K562 (cell line): ENCODE data around the gene SLC27A4. TPM values are rescaled to one million over a fixed set of nuclear protein-coding genes. Genes with fewer than 3 reads are reported as not detected.

Source experiments
- ATAC-seq: fragments of 200-7000 bp; cut with Tn5 transposase; 3 replicates; pipeline ENCODE4 v1.9.1; 2020; ENCODE audit warnings: moderate library complexity
- BruUV-seq: library from RNA; stranded (reverse); fragments of 400-500 nt; replicated peaks from 2 replicates; lab custom pipeline; 2021; lab: Mats Ljungman, UMichigan
- CTCF ChIA-PET: fragments of 300-600 bp; formaldehyde crosslinking; extraction: SDS; loops from one replicate; lab custom pipeline; 2021; ENCODE audit warnings: low intra/inter-chr PET ratio; lab: Yijun Ruan, JAX
- POLR2A ChIA-PET: fragments of 300-600, 350-650 bp; sonication (Branson Sonifier 250); formaldehyde crosslinking; extraction: SDS; loops from one replicate; lab custom pipeline; 2021; ENCODE audit warnings: antibody characterized with exemption, inconsistent platforms; lab: Yijun Ruan, JAX
- DNase-seq, 4 experiments: peaks; one replicate each; pipeline versions ENCODE4 v3.0.0 to v3.0.0-alpha.2; 2011 to 2018; ENCODE audit warnings: low spot score in 3 of 4, mixed read lengths in 3 of 4; ENCODE audit errors: extremely low read depth in 1 of 4
- FAIRE-seq: peaks from 2 replicates; lab custom pipeline; 2011; peaks lifted over from hg19 to GRCh38; lab: Jason Lieb, UNC
- H2AFZ ChIP-seq: 2 replicates; pipeline ENCODE4 v1.6.0; 2011; ENCODE audit warnings: low read depth, low read length, control low read depth, inconsistent platforms
- H3K27ac ChIP-seq: fragments of 200-600 bp; 3 replicates; pipeline ENCODE4 v1.8.0; 2011; ENCODE audit warnings: low read depth, mild to moderate bottlenecking, control low read depth, inconsistent platforms, low read length, moderate library complexity, mixed read lengths; ENCODE audit errors: extremely low read depth
- H3K27me3 ChIP-seq, 2 experiments: fragments of 300-600 bp in 1 of 2; 2 replicates in 1 of 2; 3 replicates in 1 of 2; pipeline versions ENCODE4 v1.6.0 to v1.8.0; 2011; ENCODE audit warnings: inconsistent platforms in 2 of 2, low read length in 2 of 2, mild to moderate bottlenecking in 1 of 2, mixed read lengths in 1 of 2, moderate library complexity in 1 of 2; ENCODE audit not compliant: control insufficient read depth in 2 of 2, insufficient read depth in 2 of 2
- H3K36me3 ChIP-seq: fragments of 300-600 bp; 3 replicates; pipeline ENCODE4 v1.8.0; 2011; ENCODE audit warnings: mild to moderate bottlenecking, low read length, inconsistent platforms; ENCODE audit not compliant: control insufficient read depth, insufficient read depth
- H3K4me1 ChIP-seq, 2 experiments: fragments of 200-600 bp in 1 of 2; replicated peaks in 1 of 2; 2 replicates in 1 of 2; 3 replicates in 1 of 2; pipeline versions ENCODE4 v1.5.1 to v1.8.0; 2011; ENCODE audit warnings: inconsistent platforms in 2 of 2, low read length in 2 of 2, mild to moderate bottlenecking in 1 of 2, mixed read lengths in 1 of 2, moderate library complexity in 1 of 2; ENCODE audit not compliant: control insufficient read depth in 2 of 2, insufficient read depth in 2 of 2
- H3K4me2 ChIP-seq: 2 replicates; pipeline ENCODE4 v1.6.1; 2011; ENCODE audit warnings: low read length, control low read depth, inconsistent platforms, mixed read lengths; ENCODE audit not compliant: insufficient read depth
- H3K4me3 ChIP-seq: fragments of 200-600 bp; sonication (generic), shearing (Covaris generic); 2 replicates; pipeline ENCODE4 v1.5.1; 2016; ENCODE audit warnings: control low read depth, inconsistent platforms
- H3K79me2 ChIP-seq: fragments of 200-600 bp; 3 replicates; pipeline ENCODE4 v1.8.0; 2011; ENCODE audit warnings: low read length, inconsistent platforms; ENCODE audit not compliant: control insufficient read depth, insufficient read depth
- H3K9ac ChIP-seq, 2 experiments: 2 replicates each; pipeline versions ENCODE4 v1.6.0 to v1.6.1; 2011; ENCODE audit warnings: low read depth in 2 of 2, low read length in 2 of 2, control low read depth in 1 of 2, inconsistent platforms in 1 of 2, mild to moderate bottlenecking in 1 of 2, mixed read lengths in 1 of 2; ENCODE audit not compliant: insufficient read depth in 1 of 2
- H3K9me1 ChIP-seq: one replicate; pipeline ENCODE4 v1.6.0; 2011; ENCODE audit warnings: inconsistent platforms, mild to moderate bottlenecking, low read length, moderate library complexity; ENCODE audit not compliant: control insufficient read depth, insufficient read depth
- H3K9me3 ChIP-seq: replicated peaks from 2 replicates; pipeline ENCODE4 v1.5.1; 2011; ENCODE audit warnings: low read depth, low read length, inconsistent platforms; ENCODE audit not compliant: control insufficient read depth, insufficient read depth
- H4K20me1 ChIP-seq: replicated peaks from 2 replicates; pipeline ENCODE4 v1.6.1; 2011; ENCODE audit warnings: low read length, inconsistent platforms, mixed read lengths; ENCODE audit not compliant: control insufficient read depth, insufficient read depth
- BCOR ChIP-seq: fragments of 450-650 bp; IDR thresholded peaks from 2 replicates; pipeline ENCODE4 v1.6.1; 2016
- MAFF ChIP-seq: IDR thresholded peaks from 2 replicates; pipeline ENCODE4 v1.6.1; 2012; ENCODE audit warnings: low read length, improper control_type of control experiment
- MIER1 ChIP-seq: fragments of 450-650 bp; IDR thresholded peaks from 2 replicates; pipeline ENCODE4 v1.6.1; 2016; ENCODE audit warnings: antibody characterized with exemption, mild to moderate bottlenecking, low read depth
- PHF8 ChIP-seq: fragments of 200-600 bp; sonication (generic); IDR thresholded peaks from 2 replicates; pipeline ENCODE4 v1.6.1; 2012; ENCODE audit warnings: mixed run types, mild to moderate bottlenecking, inconsistent platforms, low read length, moderate library complexity, borderline replicate concordance
- POLR3A ChIP-seq: IDR thresholded peaks from 2 replicates; pipeline ENCODE4 v1.6.1; 2011; ENCODE audit warnings: borderline replicate concordance, mild to moderate bottlenecking, moderate library complexity; ENCODE audit not compliant: insufficient read length, insufficient read depth; ENCODE audit errors: extremely low read depth
- RAD21 ChIP-seq, 2 experiments: fragments of 250-450 bp in 1 of 2; fragments of 450-650 bp in 1 of 2; sonication (Bioruptor Pico) in 1 of 2; formaldehyde crosslinking in 1 of 2; IDR thresholded peaks in 1 of 2; conservative IDR thresholded peaks in 1 of 2; 2 replicates each; pipeline versions ENCODE4 v1.4.0 to v1.8.0; 2020 to 2022; ENCODE audit warnings: mild to moderate bottlenecking in 2 of 2, moderate library complexity in 1 of 2
- RBM25 ChIP-seq: fragments of 200-400 bp; formaldehyde crosslinking; IDR thresholded peaks from 2 replicates; pipeline ENCODE4 v1.6.1; 2018; ENCODE audit warnings: low read length, low read depth, moderate library complexity; ENCODE audit not compliant: severe bottlenecking
- SMC3 ChIP-seq: conservative IDR thresholded peaks from 2 replicates; pipeline ENCODE4 v1.6.1; 2011; ENCODE audit warnings: low read depth, low read length, improper control_type of control experiment; ENCODE audit not compliant: insufficient read depth
- ZBTB33 ChIP-seq: sonication (generic); formaldehyde crosslinking; IDR thresholded peaks from 2 replicates; pipeline ENCODE4 v1.8.1; 2023; ENCODE audit warnings: mild to moderate bottlenecking, missing genetic modification reagents
- ZNF780A ChIP-seq: fragments of 250-450 bp; sonication (Bioruptor Pico); IDR thresholded peaks from 2 replicates; pipeline ENCODE4 v1.5.0; 2021; ENCODE audit warnings: mild to moderate bottlenecking
- WGBS: fragments of 100-300 bp; shearing (Covaris generic); methylation state at CpG from one replicate; pipeline ENCODE4 v1.1.6; 2016; ENCODE audit warnings: low coverage, mixed read lengths; ENCODE audit not compliant: insufficient coverage; ENCODE audit errors: missing lambda C conversion rate; 5-methylcytosine and 5-hydroxymethylcytosine counted together
- in situ Hi-C: fragments of 300-500 bp; cut with MboI; formaldehyde crosslinking; loops from 4 replicates; pipeline ENCODE4 v1.15.0; 2018; ENCODE audit warnings: inconsistent platforms, mixed read lengths
- intact Hi-C: fragments of 100-400 bp; cut with micrococcal nuclease; formaldehyde crosslinking; loops from 2 replicates; pipeline ENCODE4 v1.14.2; 2022
- polyA plus RNA-seq, 8 experiments: library from polyadenylated mRNA; depleted of rRNA in 4 of 8; stranded (reverse) in 5 of 8; unstranded in 3 of 8; fragments of >200 nt; fragmentation: Nextera tagmentation in 2 of 8; fragmentation: Illumina TruSeq in 1 of 8; extraction: Ambion mirVana in 2 of 8; extraction: Trizol in 1 of 8; gene quantifications; 2 replicates each; pipeline versions ENCODE4 v1.2.1 to v1.2.3, GENCODE V29; 2011 to 2014; ENCODE audit warnings: inconsistent platforms in 1 of 8, missing spikeins in 1 of 8
- total RNA-seq, 7 experiments: library from RNA; depleted of rRNA in 6 of 7; stranded (reverse); fragments of >200 nt in 6 of 7; fragmentation: Illumina TruSeq in 2 of 7; extraction: Trizol in 2 of 7; gene quantifications; 2 replicates each; pipeline versions ENCODE4 v1.2.1 to v1.2.3, GENCODE V29; 2011 to 2021; ENCODE audit warnings: low replicate concordance in 1 of 7
- TF ChIP-seq, protein P1 (sequence below), 2 experiments: fragments of 450-650 bp; formaldehyde crosslinking in 1 of 2; IDR thresholded peaks; 2 replicates each; pipeline versions ENCODE4 v1.4.0 to v1.6.1; 2014 to 2020; ENCODE audit warnings: mild to moderate bottlenecking in 2 of 2, borderline replicate concordance in 1 of 2, low read depth in 1 of 2

Gene SLC27A4
- total and polyA plus RNA-seq, 9 of the 15 experiments (the other 6 are each of a cell fraction or from before 2014, with no cell fraction given) = 0.25 to 35.7 (median 14.0) TPM

- no TSS peak for BruUV-seq
- Histone ChIP-seq H3K4me1 (peaks cover 0 to 22% of the 10 kb centered on the region in 2 experiments; a peak in 2 of 5 replicates), H2AFZ (no peak overlapping the region), H4K20me1 (no peaks in the 10 kb centered on the region), H3K79me2 (no peaks in the 10 kb centered on the region), H3K4me3 (no peak overlapping the region), H3K9ac (no peak overlapping the region; a peak in 1 of 4 replicates), H3K27me3 (peaks cover 0 to 3% of the 10 kb centered on the region in 2 experiments; a peak in 2 of 5 replicates), H3K4me2 (no peak overlapping the region), H3K9me3 (no peaks in the 10 kb centered on the region), H3K36me3 (no peaks in the 10 kb centered on the region), H3K9me1 (no peaks in the 10 kb centered on the region), H3K27ac (no peak overlapping the region)
- FAIRE-seq (peak; percentile 85), DNase-seq (peak in 3 of 4 experiments; percentile 33 to 55 (median 48)), ATAC-seq (peak; percentile 77)
- ChIA-PET CTCF (interaction anchor here (0.6 to 3.3 kb wide), 5 partner anchors 31 to 1373 kb away, joined by 3 to 15 read pairs (median 4); no protein-coding TSS in a partner anchor), POLR2A (interaction anchor here (0.7 to 2.0 kb wide), 6 partner anchors 10 to 24 kb away, joined by 3 to 12 read pairs (median 4); partner anchors contain the start of gene CERCAM)
- WGBS = 2% methylated on average over 6 of the region's 6 CpGs
- intact Hi-C loops = loop anchor here (5.0 to 10.0 kb wide), 2 partner anchors 205 to 283 kb away; partner anchors contain the start of gene PTGES2
- in situ Hi-C loops = no loop called here
- no peak for TF ChIP-seq POLR3A
- TF ChIP-seq BCOR = peak; percentile 71; the same call in 1 of the 2 replicates
- peak; percentile 10 to 51; a peak in 3 of 4 replicates for TF ChIP-seq RAD21 (CRISPR knock-in tag; conservative IDR thresholded peaks at IDR 0.05 in 1 of 2, IDR thresholded peaks at IDR 0.05 in 1 of 2)
- TF ChIP-seq, protein P1, sequence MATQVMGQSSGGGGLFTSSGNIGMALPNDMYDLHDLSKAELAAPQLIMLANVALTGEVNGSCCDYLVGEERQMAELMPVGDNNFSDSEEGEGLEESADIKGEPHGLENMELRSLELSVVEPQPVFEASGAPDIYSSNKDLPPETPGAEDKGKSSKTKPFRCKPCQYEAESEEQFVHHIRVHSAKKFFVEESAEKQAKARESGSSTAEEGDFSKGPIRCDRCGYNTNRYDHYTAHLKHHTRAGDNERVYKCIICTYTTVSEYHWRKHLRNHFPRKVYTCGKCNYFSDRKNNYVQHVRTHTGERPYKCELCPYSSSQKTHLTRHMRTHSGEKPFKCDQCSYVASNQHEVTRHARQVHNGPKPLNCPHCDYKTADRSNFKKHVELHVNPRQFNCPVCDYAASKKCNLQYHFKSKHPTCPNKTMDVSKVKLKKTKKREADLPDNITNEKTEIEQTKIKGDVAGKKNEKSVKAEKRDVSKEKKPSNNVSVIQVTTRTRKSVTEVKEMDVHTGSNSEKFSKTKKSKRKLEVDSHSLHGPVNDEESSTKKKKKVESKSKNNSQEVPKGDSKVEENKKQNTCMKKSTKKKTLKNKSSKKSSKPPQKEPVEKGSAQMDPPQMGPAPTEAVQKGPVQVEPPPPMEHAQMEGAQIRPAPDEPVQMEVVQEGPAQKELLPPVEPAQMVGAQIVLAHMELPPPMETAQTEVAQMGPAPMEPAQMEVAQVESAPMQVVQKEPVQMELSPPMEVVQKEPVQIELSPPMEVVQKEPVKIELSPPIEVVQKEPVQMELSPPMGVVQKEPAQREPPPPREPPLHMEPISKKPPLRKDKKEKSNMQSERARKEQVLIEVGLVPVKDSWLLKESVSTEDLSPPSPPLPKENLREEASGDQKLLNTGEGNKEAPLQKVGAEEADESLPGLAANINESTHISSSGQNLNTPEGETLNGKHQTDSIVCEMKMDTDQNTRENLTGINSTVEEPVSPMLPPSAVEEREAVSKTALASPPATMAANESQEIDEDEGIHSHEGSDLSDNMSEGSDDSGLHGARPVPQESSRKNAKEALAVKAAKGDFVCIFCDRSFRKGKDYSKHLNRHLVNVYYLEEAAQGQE (IDR thresholded peaks at IDR 0.05; ENCODE audit: borderline replicate concordance) = peak; percentile 25; the same call in 1 of the 2 replicates
- TF ChIP-seq, protein P1 (CRISPR knock-in tag; IDR thresholded peaks at IDR 0.05; ENCODE audit: low read depth) = no peak
- no peak for TF ChIP-seq ZNF780A (CRISPR knock-in tag)
- no peak for TF ChIP-seq MIER1
- peak; percentile 34; the same call in 1 of the 2 replicates for TF ChIP-seq ZBTB33 (CRISPR knock-in tag)
- TF ChIP-seq MAFF = no peak
- TF ChIP-seq SMC3 = 0 out of 2 replicates have a peak, but pooled peaks have one; percentile 17
- TF ChIP-seq PHF8 = no peak
- peak; percentile 90 for TF ChIP-seq RBM25
These were observed 69.7 kb downstream of the SLC27A4 start for GRCh38 chr9:128409978-128410377.
